Measurements from ENCODE around the gene ZFP1.
"Not testable (repeated sequence)": the region's sequence is repeated elsewhere in the genome, so short reads cannot be mapped to it uniquely, and the experiment has no call there.

The ZFP1 gene

DNA sequence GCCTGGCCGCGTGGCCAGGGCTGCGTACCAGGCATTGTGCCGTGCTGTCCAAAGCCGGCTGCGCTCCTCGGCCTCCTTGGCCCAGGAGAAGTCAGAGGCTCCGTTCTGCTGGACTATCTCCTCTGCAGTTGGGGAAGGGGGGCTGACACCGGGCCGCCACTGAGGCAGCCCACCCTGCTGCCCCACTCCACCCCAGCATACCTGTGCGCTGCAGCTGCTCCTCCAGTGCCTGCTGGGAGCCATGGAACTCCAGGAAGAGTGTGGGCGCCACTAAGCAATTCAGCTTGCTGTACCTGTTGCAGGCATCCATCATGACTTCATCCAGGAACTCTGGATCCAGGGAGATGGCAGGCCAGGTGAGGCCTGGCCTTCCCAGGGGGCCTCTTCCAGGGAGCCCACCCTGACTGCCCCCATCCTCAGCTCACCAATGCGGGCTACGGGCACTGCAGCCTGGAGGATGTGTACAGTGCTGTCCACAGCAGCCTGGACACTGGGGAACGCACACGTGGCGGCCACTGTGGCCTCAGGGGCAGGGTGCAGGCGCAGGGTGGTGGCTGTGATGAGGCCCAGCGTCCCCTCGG lies 34.7 kb upstream of the ZFP1 start:
- no peak for DNase-seq

DNA sequence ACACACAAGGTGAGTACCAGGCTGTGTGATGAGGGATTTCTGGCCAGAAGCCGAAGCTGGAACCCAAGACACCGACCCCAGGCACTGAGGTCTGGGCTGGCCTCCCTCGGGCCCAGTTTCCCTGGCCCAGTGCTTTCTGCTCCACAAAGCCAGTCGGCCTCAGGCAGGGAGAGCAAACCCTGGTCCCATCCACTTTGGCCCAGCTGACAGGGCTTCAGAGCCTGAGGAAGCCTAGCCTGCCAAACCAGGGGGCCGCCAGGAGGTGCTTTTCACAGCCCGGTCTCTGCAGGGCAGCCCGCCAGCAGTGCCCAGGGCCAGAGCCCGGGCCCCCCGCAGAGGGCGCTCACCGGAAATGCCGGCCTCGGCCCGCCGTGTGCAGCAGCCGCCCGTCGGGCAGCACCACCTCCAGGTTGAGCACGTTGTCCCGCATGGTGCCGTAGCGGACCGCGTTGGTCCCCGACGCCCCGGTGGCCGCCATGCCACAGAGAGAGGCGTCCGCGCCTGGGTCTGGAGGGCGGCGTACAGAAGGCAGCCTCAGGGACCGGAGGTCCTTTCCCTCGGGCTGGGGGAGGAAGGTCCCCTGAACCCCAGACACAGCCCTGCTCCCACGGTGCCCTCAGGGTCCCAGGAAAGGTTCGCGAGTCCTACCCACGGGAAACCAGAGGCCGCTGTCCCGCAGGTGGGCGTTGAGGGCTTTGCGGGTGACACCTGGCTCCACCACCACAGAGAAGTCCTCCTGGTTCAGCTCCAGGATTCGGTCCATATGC lies 34.0 kb upstream of the ZFP1 start:
- DNase-seq: no peak

DNA sequence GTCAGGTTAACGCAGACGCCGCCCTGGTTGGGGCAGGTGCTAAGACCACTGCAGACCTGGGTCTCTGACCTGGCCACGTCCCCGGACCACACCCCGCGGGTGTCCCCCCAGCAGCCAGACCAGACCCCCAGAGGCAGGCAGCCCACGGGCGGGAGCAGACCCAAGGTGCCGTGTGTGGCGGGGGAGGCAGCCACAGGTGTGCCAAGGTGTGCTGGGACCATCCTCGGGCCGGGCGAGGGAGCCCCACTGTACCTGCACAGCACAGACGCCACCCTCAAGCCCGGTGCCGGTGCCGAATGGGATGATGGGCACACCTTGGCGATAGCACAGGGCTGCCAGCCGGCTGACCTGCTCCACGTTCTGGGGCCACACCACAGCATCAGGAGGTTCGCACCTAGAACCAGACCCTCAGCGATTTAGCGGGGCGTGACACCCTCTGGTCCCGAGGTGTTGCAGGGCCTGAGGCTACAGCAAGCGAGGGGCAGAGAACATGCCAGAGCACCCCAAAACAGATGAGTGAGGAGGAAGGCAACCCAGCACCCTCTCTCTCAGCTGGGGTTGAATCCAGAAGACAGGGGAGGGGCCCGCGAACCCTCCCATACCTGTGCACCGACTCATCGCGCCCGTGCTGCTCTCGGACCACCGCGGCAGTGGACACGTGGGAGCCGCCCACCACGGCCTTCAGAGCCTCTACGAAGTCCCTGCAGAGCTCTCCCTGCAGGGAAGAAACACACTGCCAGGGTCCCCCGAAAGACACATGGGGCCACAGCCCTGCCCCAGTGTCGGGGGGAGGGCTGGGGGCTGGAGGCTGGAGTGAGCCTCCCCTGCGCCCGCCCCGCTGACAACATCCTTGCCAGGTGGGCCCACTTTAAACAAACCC lies 33.1 kb upstream of the ZFP1 start:
- no peak for DNase-seq

DNA sequence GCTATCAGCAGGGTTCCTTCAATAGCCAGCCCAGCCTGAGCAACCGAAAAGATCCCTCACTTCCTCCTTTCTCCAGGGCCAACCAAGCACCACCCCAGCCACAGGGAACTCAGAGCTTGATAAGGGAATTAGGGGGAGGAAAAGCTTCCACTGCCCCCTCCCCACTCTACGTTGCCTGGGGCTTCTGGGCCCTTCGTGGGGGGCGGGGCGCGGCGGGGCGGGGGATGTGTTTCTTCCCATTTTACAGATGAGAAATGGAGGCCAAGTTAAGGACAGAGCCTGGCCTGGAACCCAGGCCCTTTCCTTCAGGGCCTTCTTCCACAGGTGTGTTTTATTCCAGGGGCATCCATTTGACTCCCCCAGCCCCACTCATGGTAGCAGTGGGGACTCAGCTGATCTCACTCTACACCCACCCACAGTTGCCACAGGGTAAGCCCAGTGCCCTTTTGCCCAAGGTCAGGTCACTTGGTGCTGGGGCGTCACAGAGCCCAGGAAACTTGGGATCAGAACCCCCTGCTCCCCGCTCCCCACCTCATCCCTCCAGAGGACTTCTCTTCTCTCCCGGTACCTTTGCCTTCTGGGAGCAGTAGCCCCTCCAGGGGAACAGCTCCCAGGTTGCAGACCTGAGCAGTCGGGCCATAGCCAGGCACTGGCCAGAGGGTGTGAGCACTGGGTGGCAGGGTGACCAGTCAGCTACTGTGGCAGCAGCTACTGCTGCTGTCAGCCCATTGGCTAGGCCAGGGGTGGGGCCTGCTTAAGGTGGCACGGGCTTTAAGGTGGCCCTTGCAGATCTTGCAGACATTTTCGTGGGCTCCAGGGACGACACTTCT lies 32.0 kb upstream of the ZFP1 start, which contains the start of gene LDHD:
Gene LDHD, minus strand, starts transcription at position 700 of the 830 bp plus-strand sequence. Its CDS starts 60 bp downstream, at position 640.
- peak; percentile 66 to 85 for DNase-seq

DNA sequence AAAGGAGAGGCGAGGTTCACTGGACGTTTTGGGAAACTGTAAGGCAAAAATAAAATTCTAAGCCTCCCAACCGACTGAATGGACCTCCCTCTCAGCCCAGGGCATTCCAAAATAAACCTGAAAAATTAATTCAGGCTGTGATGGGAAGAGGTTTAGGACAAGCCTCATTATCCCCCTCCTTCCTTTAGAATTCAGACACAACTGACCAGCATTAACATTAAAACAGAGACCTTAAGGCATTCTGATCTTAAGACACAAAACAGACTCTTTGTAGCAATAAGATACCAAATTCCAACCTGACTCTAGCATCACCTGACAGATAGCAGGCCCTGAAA lies 31.4 kb upstream of the ZFP1 start:
- no peak for DNase-seq

DNA sequence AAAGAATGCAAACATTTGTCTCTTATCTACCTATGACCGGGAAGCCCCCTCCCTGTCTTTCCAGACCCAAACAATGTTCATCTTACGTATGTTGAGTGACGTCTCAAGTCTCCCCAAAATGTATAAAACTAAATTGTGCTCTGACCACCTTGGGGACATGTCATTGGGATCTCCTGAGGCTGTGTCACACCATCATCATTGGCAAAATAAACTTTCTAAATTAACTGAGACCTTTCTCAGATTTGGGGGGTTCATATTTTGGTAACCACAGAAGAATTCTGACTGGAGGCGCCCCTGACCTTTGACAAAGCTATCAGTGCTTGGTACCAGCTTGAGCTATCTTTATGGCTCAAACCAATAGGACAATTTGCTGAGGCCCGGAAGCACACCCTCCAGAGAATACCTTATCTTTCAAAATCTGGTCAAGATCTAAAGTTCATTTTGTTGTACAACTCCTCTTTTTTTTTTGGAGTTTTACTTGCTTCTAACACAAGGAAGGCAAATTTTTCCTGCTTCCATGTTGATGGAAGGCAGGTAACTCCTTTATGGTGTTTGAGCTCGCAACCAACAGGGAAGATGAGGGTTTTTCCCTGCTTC lies 29.3 kb upstream of the ZFP1 start:
- DNase-seq: no peak

DNA sequence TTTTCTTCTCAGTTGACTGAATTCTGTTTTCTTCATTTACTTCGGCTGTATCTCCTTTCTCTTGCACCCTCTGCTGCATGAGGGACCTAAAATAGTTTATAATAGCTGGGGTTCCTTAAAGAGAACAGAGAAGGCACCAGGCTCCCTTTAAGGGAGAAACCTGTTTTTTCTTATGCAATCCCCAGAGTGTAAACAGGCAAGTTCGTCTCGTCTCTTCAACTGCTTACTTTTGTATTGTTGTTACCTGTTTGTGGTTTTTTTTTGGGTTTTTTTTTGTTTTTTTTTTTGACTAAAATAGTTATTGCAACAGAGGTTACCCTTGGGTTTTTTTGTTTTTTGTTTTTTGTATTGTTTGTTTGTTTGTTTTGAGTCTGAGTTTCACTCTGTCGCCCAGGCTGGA lies 28.1 kb upstream of the ZFP1 start:
- no peak for DNase-seq

DNA sequence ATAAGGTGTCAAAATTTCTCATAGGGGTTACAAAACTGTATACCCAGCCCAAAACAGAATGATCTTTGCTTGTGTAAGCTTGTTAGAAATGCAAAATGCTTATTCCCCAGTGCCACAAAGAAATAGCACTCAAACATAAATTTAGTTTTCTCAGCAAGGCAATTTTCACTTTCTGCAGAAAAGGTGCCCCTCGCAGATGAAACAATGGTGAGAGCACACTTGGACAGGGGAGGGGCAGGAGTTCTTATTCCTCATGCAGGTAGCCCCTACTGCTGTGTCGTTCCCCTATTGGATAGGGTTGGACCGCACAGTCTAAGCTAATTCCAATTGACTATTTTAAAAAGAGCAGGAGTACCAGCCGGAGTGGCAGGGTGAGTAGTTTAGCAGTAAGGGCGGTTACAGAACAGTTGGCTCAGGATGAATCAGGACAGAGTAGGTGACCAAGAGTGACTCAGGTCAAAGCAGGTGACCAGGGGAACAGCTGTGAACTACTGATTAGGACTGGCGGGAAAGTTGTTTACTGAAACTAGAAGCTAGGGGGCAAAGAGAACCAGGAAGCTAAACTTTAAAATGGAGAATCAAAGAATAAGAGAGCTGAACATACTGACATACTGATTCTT lies 26.3 kb upstream of the ZFP1 start:
- no peak for DNase-seq

DNA sequence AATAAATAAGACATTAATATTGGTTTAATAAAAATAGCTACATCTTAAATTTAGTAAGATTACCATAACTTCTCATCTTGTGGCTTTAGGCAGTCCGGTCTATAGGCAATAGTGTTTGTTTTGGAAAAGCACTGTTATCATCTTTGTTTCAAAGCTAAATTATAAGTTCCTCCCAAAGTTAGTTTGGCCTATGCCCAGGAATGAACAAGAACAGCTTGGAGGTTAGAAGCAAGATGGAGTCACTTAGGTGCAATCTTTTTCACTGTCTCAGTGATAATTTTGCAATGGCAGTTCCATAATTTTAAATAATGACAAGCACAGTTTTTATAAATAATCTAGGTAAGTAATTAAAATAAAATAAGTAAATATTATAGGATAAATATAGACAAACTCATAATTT lies 25.7 kb upstream of the ZFP1 start:
- no peak for DNase-seq

DNA sequence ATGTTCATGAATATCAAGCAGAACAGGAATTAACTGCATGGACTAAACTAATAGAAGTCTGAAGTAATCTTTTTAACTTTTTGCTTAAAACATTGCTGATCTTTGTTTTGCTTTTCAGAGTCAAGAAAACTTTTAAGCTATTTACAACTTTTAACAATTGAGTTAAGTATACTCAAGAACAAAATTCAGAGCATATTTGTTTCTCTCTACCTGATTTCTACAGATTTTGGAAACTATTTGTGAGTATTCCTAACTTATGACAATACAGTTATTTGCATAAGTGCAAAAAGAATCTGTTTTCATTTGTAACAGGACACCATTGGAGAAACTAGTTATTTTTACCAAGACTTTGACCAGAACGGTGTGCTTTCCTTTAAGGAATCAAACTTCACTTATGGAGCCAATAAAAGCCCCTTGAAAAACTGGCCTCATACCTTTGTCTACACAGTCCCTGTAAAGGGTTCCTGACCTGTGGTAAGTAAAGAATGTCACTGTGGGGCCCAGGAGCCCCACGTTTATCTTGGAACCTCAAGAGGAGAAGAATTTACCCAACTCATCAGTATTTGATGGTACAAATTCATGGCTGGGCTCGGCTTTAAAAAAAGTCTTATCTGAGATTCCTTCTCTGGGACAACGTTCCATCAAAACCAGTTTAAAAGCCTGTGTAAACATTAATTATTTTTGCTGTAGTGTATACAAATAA lies 20.5 kb upstream of the ZFP1 start:
- no peak for DNase-seq

DNA sequence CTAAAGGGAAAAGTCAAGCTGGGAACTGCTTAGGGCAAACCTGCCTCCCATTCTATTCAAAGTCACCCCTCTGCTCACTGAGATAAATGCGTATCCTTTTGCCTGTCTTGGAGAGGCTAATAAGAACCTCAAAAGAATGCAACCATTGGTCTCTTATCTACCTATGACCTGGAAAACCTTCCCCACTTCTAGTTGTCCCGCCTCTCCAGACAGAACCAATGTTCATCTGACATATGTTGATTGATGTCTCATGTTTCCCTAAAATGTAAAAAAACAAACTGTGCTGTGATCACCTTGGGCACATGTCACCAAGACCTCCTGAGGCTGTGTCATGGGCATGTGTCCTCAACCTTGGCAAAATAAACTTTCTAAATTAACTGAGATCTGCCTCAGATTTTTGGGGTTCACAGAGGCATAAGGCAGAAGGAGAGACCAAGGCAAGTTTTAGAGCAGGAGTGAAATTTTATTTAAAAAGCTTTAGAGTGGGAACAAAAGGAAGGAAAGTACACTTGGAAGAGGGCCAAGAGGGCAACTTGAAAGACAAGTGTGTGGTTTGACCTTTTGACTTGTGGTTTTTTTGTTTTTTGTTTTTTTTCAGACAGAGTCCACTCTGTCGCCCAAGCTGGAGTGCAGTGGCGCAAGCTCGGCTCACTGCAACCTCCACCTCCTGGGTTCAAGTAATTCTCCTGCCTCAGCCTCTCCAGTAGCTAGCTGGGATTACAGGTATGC lies 18.7 kb upstream of the ZFP1 start:
- DNase-seq: not testable (repeated sequence)

DNA sequence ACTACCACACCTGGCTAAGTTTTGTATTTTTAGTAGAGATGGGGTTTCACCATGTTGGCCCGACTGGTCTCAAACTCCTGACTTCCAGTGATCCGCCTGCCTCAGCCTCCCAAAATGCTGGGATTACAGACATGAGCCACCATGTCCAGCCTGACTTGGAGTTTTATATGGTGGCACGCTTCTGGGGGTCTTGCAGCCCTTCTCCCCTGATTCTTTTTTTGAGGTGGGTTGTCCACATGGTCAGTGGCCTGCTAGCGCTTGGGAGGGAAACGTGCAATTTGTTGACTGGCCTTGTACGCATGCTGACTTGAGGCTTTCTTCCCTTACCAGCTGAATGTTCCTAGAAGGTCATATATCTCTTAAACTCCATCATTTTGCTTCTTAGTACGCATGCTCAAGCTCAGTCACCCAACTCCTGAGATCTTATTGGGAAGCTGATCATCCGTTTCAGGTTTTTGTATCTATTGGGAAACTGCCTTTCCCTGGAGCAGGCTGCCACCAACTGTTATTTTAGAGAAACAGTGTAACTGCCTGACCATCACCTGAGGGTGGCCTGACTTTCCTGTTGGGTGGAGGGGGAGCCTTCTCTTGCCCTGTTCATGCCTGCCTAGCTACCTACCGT lies 18.1 kb upstream of the ZFP1 start:
- no peak for DNase-seq

DNA sequence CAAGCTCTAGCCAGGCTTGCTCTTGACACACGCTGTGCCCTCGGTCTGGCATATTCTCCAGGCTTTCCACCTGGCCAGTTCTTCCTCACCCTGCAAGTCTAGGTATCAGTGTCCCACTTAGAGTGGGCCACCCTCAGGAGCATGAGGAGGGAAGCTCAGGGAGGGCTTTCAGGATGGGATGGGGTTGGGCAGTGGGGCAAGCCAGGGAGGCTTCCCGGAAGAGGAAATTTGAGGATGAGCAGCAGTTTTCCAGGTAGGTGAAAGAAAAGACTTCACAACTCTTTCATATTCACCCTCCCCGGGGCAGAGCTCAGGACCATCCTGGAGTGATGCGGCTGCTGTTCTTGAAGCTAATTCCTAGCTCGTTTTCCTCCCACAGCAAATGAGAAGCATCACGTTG lies 17.2 kb upstream of the ZFP1 start:
- DNase-seq: no peak

DNA sequence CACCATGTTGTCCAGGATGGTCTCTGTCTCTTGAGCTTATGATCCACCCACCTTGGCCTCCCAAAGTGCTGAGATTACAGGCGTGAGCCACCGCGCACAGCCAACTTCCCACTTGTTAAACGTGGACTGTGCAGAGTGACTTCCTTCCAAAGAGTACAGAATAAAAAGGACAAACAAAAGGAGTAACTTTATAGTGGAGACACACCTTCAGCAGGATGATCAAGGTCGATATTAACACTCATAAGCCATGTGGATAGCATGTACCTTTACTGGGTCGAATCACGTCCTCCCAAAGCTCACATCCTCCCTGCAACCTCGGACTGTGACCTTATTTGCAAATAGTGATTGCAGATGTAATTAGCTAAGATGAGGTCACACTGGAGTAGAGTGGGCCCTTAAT lies 10.1 kb upstream of the ZFP1 start:
- DNase-seq: no peak

DNA sequence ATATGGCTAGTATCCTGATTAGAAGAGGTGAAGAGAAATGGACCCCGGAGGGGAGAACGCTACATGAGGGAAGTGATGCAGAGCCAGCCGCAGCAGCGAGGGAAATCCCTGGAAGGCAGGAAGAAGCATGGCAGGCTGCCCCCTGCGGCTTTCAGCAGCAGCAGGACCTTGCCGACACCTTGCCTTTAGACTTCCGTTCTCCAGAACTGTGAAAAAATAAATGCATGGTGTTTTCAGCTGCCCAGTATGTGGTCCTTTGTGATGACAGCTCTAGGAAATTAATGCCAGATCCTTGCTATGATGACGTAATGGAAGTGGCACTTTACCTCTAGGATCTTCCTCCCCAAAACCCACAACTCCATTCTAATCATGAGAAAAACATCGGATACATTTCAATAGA lies 9.7 kb upstream of the ZFP1 start:
- DNase-seq: peak in 1 of 2 experiments; percentile 23

DNA sequence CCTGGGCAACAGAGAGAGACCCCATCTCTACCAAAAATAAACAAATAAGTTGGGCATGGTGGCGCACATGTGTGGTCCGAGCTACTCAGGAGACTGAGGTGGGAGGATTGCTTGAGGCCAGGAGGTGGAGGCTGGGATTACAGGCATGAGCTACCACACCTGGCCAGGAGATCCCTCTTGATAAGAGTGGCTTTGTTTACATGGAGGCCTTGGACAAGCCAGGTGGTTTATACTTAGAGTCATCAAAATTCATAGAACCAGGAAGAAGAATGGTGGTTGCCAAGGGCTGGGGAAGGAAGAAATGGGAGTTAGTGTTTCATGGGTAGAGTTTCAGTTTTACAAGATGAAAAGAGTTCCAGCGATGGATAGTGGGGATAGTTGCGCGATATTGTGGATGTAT lies 8.8 kb upstream of the ZFP1 start:
- DNase-seq: peak in 1 of 2 experiments; percentile 29

DNA sequence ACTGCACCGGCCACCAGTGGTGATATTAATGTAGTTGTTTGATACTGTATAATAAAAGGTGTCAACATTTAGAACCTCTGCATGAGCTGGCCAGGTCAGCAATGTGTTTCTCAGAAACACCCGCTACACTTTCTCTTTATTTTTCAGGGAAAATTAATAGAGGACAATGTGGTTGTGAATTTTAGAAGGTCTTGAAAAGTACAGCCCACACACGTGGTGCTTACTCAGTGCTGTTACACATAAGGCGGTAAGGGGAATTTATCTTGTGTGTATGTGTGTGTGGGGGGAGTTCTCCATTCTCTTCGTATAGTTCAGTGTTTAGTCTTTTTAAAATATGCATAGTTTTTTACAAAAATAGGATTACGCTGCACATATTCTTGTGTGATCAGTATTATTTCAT lies 4.4 kb upstream of the ZFP1 start:
- no peak for DNase-seq

DNA sequence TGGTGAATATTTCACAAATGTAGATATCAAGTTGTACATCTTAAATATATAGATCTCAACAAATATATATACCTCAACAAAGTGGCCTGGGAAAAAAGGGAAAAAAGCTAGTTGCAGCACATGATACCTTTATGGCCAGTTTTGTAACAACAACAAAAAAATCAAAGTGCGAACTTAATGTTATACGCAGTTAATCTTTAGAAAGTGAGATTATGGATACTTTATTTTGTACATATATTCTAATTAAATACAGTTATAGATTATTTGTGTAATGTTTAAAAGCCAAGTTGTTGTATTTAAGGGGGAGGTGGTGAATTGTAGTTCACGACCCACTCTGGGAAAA lies 385 bp upstream of the ZFP1 start:
- no peak for DNase-seq

DNA sequence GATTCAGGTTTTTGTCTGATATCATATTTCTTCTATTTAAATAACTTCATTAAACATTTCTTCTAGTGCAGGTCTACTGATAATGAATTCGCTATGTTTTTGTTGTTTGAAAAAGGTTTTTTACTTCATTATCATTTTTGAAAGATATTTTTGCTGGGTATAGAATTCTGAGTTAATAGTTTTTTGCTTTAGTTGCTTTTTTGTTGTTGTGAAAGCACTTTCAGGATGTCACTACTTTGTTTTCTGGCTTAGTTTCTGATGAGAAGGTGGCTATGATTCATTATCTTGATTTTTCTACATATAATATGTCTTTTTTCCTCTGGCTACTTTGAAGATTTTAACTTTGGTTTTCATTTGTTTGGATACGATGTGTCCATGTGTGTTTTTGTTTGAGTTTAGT lies 3.5 kb downstream of the ZFP1 start:
- DNase-seq: no peak

DNA sequence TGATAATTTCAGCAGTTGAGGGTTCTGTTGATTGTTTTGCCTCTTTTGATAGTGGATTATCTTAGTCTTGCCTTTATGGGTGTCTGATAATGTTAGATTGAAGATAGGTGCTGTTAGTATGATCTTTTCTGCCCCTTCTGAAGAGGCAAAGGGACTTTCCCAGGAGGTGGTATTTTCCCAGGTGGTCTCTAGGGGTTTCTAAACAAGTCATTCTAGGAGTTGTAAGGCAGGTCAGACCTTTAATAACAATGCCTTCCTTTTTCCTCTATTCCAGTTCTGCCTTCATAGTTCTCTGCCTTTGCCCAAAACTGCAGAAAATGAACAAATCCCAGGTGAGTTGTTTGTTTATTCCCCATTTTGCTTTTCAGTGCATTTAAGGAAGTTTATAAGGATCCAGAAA lies 4.3 kb downstream of the ZFP1 start:
- DNase-seq: no peak

All from SHP77 (cell line).